ENCODE measurements around the gene PTPN11.
"Not testable (repeated sequence)": the region's sequence is repeated elsewhere in the genome, so short reads cannot be mapped to it uniquely, and the experiment has no call there.

The PTPN11 gene

GRCh38 chr12:112409906-112410244 is 8.9 kb upstream of the PTPN11 start:
- DNase-seq: no peak

GRCh38 chr12:112413855-112414625 is 4.7 kb upstream of the PTPN11 start:
- DNase-seq: no peak

DNA sequence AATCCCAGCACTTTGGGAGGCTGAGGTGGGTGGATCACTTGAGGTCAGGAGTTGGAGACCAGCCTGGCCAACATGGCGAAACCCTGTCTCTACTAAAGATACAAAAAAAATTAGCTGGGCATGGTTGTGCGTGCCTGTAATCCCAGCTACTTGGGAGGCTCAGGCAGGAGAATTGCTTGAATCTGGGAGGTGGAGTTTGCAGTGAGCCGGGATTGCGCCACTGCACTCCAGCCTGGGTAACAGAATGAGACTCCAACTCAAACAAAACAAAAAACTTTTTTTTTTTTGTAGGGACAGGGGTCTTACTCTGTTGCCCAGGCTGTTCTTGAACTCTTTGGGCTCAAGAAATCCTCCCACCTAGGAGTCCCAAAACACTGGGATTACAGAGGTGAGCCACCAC is 3.3 kb upstream of the PTPN11 start:
- DNase-seq: not testable (repeated sequence)

- DNase-seq: no peak
Observed at GRCh38 chr12:112418273-112418607, 507 bp upstream of the PTPN11 start.

DNA sequence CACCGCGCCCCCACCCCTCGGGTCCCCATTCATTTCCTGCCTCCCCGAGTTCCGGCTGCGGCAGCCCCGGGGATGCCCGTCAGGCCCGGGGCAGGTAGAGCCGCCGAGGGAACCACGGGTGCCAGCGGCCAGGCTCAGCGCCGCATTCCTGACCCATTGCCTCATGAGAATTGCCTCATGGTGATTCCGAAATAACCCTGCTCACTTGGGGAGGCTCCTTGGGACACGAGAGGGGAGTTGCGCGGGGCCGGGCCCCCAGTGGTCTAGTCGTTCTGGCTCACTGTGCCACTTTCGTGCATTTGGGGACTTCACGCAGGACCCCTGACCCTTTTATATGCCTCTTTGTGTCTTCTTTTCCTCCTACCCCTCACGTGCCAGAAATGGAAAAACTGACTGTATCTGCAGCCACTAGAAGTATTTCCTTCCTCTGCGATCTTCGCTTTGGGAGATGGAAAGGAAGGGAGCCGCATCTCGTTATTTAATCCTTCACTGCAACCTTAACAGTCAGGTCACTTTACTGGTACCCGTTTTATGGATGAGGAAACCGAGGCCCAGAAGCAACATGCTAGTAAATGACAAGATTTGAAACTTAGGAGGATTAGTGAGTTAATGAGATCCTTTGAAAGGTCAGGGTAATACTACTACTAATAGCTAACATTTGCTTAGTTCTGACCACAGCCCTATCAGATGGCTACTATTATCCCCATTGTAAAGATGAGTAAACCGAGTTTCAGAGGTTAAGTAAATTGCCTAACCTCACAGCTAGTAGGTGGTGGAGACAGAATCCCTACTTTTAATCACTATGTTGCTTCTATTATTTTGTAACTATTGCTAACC is 768 bp downstream of the PTPN11 start:
- DNase-seq: peak; percentile 68 to 78 (median 71)

- DNase-seq: no peak
Observed at GRCh38 chr12:112420740-112421139, 2.0 kb downstream of the PTPN11 start.

- no peak for DNase-seq
Observed at GRCh38 chr12:112421363-112421762, 2.6 kb downstream of the PTPN11 start.

- no peak for DNase-seq
Observed at GRCh38 chr12:112422531-112422930, 3.8 kb downstream of the PTPN11 start.

DNA sequence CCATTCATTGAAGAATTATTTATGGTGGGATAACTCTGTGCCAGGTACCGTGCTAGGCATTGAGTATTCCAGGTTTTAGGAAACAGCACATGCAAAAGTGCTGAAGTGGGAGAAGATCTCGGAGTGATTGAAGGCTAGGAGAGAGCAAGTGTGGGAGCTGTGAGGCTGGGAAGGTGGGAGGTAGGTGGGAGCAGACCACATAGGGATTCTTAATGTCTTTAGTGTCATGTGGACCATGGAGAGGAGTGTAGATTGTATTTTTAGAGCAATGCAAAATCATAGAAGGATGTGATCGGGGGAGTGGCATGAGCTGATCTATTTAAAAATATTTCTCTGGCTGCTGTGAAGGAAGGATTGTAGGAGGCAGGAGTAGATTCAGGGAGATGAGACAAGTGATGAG is 5.4 kb downstream of the PTPN11 start:
- no peak for DNase-seq

DNA sequence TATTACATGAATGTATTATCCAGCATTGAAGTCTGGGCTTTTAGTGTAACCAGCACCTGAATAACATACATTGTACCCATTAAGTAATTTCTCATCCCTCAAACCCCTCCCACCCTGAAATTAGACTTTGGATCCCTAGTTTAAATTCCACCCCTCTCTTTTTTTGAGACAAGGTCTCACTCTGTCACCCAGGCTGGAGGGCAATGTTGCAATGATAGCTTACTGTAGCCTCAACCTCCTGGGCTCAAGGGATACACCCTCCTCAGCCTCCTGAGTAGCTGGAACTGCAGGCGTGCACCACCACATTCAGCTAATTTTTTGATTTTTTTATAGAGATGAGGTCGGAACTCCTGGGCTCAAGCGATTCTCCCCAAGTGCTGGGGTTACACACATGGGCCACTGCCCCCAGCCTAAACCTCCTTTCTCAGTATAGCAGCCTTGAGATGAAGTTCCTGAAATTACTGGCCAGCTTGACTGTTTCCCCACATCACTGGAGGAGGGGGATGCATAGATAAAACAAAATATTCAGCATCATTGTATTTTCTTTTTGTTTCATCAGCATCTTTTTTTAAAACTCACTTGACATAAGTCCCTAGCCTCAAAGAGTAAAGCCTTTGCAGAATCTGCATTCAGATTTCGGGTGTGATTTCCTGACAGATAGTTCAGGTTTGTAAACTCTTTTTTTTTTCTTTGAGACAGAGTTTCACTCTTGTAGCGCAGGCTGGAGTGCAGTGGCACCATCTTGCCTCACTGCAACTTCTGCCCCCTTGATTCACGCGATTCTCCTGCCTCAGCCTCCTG is 7.0 kb downstream of the PTPN11 start:
- DNase-seq: no peak

DNA sequence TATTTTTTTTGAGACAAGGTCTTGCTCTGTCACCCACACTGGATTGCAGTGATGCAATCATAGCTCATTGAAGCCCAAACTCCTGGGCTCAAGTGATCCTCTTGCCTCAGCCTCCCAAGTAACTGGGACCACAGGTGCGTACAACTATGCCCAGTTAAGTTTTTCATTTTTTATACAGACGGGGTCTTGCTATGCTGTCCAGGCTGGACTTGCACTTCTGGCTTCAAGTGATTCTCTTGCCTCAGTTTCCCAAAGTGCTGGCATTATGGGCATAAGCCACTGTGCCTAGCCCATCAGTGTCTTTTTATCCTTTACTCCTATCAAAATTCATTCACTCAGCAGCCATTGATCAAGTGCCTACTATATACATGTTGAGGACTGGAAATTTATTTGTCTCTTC is 9.0 kb downstream of the PTPN11 start:
- no peak for DNase-seq

GRCh38 chr12:112430929-112431328 is 12.2 kb downstream of the PTPN11 start:
- peak in 1 of 3 donors; percentile 11 for DNase-seq

GRCh38 chr12:112431965-112432364 is 13.2 kb downstream of the PTPN11 start:
- no peak for DNase-seq

DNA sequence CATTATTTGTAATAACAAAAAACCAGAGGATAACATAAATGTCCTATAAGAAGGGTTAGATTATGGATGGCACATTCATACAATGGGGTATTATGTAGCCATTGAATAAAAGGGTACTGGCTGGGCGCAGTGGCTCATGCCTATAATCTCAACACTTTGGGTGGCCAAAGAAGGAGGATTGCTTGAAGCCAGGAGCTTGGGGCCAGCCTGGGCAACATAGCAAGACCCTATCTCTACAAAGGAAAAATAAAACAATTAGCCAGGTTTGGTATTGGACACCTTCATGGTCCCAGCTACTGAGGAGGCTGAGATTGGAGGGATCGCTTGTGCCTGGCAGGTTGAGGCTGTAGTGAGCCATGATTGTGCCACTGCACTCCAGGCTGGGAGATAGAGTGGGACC is 14.8 kb downstream of the PTPN11 start:
- DNase-seq: no peak

- not testable (repeated sequence) for DNase-seq
Observed at GRCh38 chr12:112438645-112439044, 19.9 kb downstream of the PTPN11 start.

- DNase-seq: no peak
Observed at GRCh38 chr12:112439769-112440168, 21.0 kb downstream of the PTPN11 start.

DNA sequence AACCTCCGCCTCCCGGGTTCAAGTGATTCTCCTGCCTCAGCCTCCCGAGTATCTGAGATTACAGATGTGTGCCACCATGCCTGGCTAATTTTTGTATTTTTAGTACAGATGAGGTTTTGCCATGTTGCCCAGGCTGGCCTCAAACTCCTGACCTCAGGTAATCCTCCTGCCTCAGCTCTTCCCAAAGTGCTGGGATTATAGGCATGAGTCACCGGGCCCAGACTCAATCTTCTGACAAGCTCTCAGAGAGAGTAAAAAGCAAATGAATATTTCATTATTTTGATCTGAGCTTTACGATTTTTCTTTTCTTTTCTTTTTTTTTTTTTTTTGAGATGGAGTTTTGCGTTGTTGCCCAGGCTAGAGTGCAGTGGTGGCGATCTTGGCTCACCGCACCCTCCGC is 21.9 kb downstream of the PTPN11 start:
- DNase-seq: not testable (repeated sequence)

DNA sequence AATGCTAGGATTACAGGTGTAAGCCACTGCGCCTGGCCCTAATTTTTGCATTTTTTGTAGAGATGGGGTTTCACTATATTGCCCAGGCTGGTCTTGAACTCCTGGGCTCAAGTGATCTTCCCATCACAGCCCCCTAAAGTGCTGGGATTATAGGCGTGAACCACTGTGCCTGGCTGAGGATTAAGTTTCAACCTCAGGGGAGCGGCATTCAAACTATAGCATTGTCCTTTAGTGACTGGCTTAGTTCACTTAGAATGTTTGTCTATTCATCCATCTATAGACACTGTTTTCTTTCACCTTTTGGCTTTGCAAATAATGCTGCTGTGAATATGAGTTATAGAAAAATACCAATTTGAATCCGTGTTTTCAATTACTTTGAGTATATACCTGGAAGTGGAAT is 25.2 kb downstream of the PTPN11 start:
- no peak for DNase-seq

DNA sequence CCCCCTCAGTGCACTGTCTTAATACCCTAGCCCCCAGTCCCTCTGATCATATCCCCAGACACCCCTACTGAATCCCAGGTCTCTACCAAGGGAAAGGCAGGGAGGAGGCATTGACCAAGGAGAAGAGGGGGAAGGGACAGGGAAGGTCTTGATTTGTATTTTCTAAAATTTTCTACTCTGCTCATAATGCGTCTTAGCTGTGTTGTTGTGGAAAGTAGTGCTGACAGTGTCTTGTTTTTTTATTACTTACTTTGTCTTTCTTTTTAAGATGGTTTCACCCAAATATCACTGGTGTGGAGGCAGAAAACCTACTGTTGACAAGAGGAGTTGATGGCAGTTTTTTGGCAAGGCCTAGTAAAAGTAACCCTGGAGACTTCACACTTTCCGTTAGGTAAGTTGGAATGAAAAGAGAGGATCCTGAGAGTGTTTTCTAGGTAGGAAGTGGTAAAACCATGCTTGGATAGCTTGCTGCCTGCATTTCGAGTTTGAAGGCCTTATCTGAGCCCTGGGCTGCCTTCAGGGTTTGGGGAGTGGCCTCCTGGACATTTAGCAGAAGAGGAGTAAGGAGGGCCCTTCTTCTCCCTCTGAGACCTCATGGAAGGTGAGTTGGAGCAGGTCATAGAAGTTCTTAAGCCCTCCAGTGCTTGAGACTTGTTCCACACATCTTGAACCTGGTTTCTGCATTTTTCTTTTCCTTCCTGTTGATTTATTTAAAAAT is 27.4 kb downstream of the PTPN11 start:
- no peak for DNase-seq

DNA sequence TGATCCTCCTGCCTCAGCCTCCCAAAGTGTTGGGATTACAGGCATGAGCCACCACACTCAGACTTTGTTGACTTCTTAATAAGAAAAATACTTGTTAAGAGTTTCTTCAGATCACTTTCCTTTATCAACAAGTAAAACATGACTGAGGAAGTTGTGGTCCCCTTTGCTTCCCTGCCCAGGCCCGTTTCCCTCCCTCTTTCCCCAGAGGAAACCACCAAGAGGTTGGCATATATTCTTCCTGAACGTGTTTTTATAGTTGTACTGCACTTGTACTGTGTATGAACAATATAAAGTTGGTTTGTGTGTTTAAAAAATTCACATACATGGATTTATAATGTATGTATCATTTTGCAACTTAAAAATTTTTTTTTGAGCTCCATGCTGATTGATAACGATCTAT is 28.4 kb downstream of the PTPN11 start:
- no peak for DNase-seq

DNA sequence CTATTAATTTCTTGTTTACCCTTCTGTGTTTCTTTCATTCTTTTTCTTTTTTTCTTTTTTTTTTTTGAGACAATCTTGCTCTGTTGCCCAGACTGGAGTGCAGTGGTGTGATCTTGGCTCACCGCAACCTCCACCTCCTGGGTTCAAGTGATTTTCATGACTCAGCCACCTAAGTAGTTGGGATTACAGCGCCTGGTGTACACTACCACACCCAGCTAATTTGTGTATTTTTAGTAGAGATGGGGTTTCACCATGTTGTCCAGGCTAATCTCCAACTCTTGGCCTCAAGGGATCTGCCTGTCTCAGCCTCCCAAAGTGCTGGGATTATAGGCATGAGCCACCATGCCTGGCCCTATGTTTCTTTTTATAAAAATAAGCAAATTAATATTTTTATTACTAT is 29.4 kb downstream of the PTPN11 start:
- DNase-seq: not testable (repeated sequence)

DNA sequence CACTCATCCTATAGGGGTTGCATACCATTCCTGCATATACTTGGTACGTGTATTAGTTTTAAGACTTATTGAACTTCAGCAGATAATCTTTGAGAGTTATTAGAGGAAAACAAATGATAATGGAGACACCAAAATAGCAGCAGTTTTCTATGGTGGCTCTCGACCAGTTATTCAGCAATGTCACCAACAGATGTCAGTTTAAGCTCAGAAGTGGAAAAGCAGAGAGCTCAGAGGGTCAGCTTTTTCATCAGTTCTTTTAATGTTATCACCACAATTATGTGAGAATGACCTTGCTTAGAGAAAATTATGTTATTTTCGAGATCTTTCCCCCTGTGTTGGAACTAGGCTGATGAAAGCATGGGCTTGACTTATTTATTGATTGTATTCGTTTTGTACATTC is 32.0 kb downstream of the PTPN11 start:
- no peak for DNase-seq

- no peak for DNase-seq
Observed at GRCh38 chr12:112456029-112456428, 37.3 kb downstream of the PTPN11 start.

Data from suppressor macrophage treated with lipopolysaccharide for 1 hour (primary cell).